Sigmoid colon (tissue), 7 donors: ENCODE results near the gene IL32. TPM values are rescaled to one million over a fixed set of nuclear protein-coding genes. Genes with fewer than 3 reads are reported as not detected.
"Not testable (repeated sequence)": the region's sequence is repeated elsewhere in the genome, so short reads cannot be mapped to it uniquely, and the experiment has no call there.

Experiments
- DNase-seq: peaks from one replicate; pipeline ENCODE4 v3.0.0-alpha.2; 2019
- H3K27ac ChIP-seq, 4 donors: fragments of 200-600 bp; sonication (generic); one replicate each; pipeline ENCODE4 v1.5.1; 2016 to 2019; ENCODE audit warnings: mild to moderate bottlenecking in 1 of 4
- H3K27me3 ChIP-seq, 3 donors: fragments of 200-600 bp; sonication (generic); one replicate each; pipeline ENCODE4 v1.5.1; 2019; ENCODE audit warnings: mild to moderate bottlenecking in 1 of 3
- H3K36me3 ChIP-seq, 4 donors: fragments of 200-600 bp; sonication (generic); one replicate each; pipeline ENCODE4 v1.5.1; 2016 to 2019
- H3K4me1 ChIP-seq, 4 donors: fragments of 200-600 bp; sonication (generic); one replicate each; pipeline ENCODE4 v1.5.1; 2017 to 2019
- H3K4me3 ChIP-seq, 4 donors: fragments of 200-600 bp; sonication (generic); one replicate each; pipeline ENCODE4 v1.5.1; 2017 to 2019; ENCODE audit warnings: mild to moderate bottlenecking in 2 of 4, moderate library complexity in 1 of 4
- H3K9me3 ChIP-seq, 4 donors: fragments of 200-600 bp in 3 of 4; sonication (generic) in 3 of 4; one replicate each; pipeline versions ENCODE4 v1.5.1 to v1.6.1; 2013 to 2019
- EP300 ChIP-seq, 4 donors: sonication (generic); formaldehyde crosslinking; IDR thresholded peaks; one replicate each; pipeline ENCODE4 v1.6.1; 2017; ENCODE audit warnings: antibody characterized with exemption in 4 of 4
- POLR2A ChIP-seq, 2 donors: fragments of 450-650 bp; IDR thresholded peaks; one replicate each; pipeline ENCODE4 v1.6.1; 2016; ENCODE audit warnings: antibody characterized with exemption in 2 of 2, mild to moderate bottlenecking in 2 of 2, moderate library complexity in 2 of 2
- POLR2AphosphoS5 ChIP-seq, 4 donors: sonication (generic); formaldehyde crosslinking; IDR thresholded peaks; one replicate each; pipeline ENCODE4 v1.6.1; 2017; ENCODE audit warnings: antibody characterized with exemption in 4 of 4
- WGBS, 2 donors: extraction: QIAGEN DNeasy Blood & Tissue Kit; methylation state at CpG; one replicate each; pipeline ENCODE4 v1.1.7; 2013; 5-methylcytosine and 5-hydroxymethylcytosine counted together
- intact Hi-C: fragments of 100-400 bp; cut with DNase I; formaldehyde crosslinking; loops from one replicate; pipeline ENCODE4 v1.15.1; 2023
- polyA plus RNA-seq, 3 donors: library from polyadenylated mRNA; stranded (reverse); fragments of 200-250 nt; gene quantifications; one replicate each; pipeline ENCODE4 v1.2.3, GENCODE V29; 2013
- total RNA-seq, 4 donors: library from RNA; depleted of rRNA; stranded (reverse); fragments of >200 nt; gene quantifications; one replicate each; pipeline ENCODE4 v1.1.0, GENCODE V29; 2016
- TF ChIP-seq, protein P1 (sequence below), 4 experiments: fragments of 450-650 bp in 3 of 4; fragments of 200-600 bp in 1 of 4; IDR thresholded peaks; one replicate each; pipeline ENCODE4 v1.5.1; 2016 to 2019; ENCODE audit warnings: antibody characterized with exemption in 4 of 4, mild to moderate bottlenecking in 3 of 4, moderate library complexity in 2 of 4
- donor health status: healthy with polysubstance abuse.
- donor health status: Bipolar disorder and iron deficiency.
- donor health status: healthy.

Gene IL32
- total and polyA plus RNA-seq, 7 donors, result 8.6 to 2,189 (median 27.1) TPM

- peaks cover 12 to 55% (median 40%) of the 10 kb centered on the region in 3 donors for H3K27me3 ChIP-seq
Measured at GRCh38 chr16:3051009-3051408, 14.4 kb upstream of the IL32 start.

GRCh38 chr16:3051494-3051893 is 13.9 kb upstream of the IL32 start:
- DNase-seq, result no peak
- H3K27ac ChIP-seq, result no peak overlapping the region
- WGBS, 2 donors, result 70 to 85% methylated on average over 9 of the region's 9 CpGs
- no peak overlapping the region for H3K4me3 ChIP-seq
- H3K27me3 ChIP-seq, result peaks cover 7 to 50% (median 35%) of the 10 kb centered on the region in 3 donors
- H3K9me3 ChIP-seq, result no peaks in the 10 kb centered on the region
- no peaks in the 10 kb centered on the region for H3K36me3 ChIP-seq
- peaks cover 0 to 6% (median 5%) of the 10 kb centered on the region in 4 donors for H3K4me1 ChIP-seq
- intact Hi-C loops, result no loop called here
- TF ChIP-seq POLR2AphosphoS5 (IDR thresholded peaks at IDR 0.05) (no peak), POLR2A (IDR thresholded peaks at IDR 0.05) (no peak), EP300 (IDR thresholded peaks at IDR 0.05) (no peak)
- TF ChIP-seq, protein P1, sequence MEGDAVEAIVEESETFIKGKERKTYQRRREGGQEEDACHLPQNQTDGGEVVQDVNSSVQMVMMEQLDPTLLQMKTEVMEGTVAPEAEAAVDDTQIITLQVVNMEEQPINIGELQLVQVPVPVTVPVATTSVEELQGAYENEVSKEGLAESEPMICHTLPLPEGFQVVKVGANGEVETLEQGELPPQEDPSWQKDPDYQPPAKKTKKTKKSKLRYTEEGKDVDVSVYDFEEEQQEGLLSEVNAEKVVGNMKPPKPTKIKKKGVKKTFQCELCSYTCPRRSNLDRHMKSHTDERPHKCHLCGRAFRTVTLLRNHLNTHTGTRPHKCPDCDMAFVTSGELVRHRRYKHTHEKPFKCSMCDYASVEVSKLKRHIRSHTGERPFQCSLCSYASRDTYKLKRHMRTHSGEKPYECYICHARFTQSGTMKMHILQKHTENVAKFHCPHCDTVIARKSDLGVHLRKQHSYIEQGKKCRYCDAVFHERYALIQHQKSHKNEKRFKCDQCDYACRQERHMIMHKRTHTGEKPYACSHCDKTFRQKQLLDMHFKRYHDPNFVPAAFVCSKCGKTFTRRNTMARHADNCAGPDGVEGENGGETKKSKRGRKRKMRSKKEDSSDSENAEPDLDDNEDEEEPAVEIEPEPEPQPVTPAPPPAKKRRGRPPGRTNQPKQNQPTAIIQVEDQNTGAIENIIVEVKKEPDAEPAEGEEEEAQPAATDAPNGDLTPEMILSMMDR (IDR thresholded peaks at IDR 0.05), result no peak

More at GRCh38 chr16:3051009-3051408, 14.4 kb upstream of the IL32 start:
- intact Hi-C loops, result no loop called here
- Histone ChIP-seq H3K36me3 (no peaks in the 10 kb centered on the region), H3K27ac (no peak overlapping the region), H3K9me3 (no peaks in the 10 kb centered on the region), H3K4me3 (no peak overlapping the region), H3K4me1 (peaks cover 0 to 11% (median 10%) of the 10 kb centered on the region in 4 donors)
- 32 to 45% methylated on average over 4 of the region's 4 CpGs for WGBS, 2 donors
- DNase-seq, result no peak
- TF ChIP-seq, protein P1 (IDR thresholded peaks at IDR 0.05), result no peak

GRCh38 chr16:3052571-3053329 is 12.7 kb upstream of the IL32 start:
- H3K4me1 ChIP-seq, intact Hi-C loops, H3K27ac ChIP-seq, H3K36me3 ChIP-seq, DNase-seq, H3K4me3 ChIP-seq, H3K9me3 ChIP-seq: not testable (repeated sequence)
- WGBS, 2 donors, result 74% methylated on average over 11 of the region's 12 CpGs
- peaks cover 0 to 38% (median 22%) of the 10 kb centered on the region in 3 donors for H3K27me3 ChIP-seq

DNA sequence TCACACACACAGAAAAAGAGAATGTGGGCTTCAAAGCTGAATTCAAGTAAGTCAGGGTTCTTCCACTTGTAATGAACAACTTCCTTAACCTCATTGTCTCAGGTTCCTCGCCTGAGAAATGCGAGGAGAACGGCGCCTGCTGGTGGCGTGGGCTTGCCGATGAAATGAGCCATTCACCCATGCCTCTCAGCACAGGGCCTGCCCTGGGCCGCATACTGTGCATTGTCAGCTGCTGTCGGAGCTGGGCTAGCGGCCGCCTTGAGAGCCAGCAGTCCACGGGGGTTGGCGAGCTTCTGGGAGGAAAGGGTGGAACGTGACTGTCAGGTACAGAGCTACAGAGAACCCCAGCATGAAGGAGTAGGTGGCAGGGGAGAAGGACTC is 12.1 kb upstream of the IL32 start:
- DNase-seq, intact Hi-C loops, H3K4me1 ChIP-seq, H3K27ac ChIP-seq, H3K9me3 ChIP-seq, H3K36me3 ChIP-seq, H3K4me3 ChIP-seq: not testable (repeated sequence)
- peaks cover 0 to 36% (median 17%) of the 10 kb centered on the region in 3 donors for H3K27me3 ChIP-seq
- WGBS, 2 donors, result 87 to 93% methylated on average over 13 of the region's 13 CpGs

DNA sequence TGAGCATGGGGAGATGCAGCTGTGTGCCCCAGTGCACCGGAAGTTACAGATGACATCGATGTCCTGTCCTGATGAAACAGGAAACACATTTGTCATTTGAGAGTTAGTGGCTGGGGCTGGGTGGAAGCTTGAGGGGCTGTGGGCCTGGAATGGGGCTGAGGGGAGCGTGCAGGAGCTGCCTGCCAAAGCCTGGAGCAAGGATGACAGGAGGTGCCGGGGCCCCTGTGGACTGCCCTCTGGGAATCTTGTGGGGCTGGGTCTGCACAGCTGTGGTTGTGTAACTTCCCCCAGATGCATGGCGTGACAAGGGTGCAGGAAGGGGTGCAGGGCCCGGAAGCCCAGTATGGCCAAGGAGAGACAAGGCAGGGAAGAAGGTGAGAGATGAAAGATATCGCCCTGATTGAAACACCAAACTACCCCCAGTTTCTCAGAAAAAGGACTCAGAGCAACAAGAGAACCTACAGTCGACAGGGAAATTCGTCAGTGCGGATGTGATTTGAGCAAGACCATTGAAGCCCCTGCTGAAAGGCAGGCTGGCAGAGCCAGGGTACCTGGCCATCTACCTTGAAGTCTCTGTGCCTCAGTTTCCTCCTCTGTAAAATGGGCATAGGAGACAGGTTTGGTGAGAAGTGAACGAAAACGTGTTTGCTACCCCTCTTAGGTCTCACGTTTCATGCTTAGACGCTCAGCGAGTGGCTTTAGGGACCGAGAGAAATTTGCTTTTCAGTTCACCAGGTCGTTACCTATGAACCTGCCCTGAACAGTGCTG is 10.3 kb upstream of the IL32 start:
- Histone ChIP-seq H3K36me3 (no peaks in the 10 kb centered on the region), H3K4me3 (no peak overlapping the region), H3K27ac (no peak overlapping the region), H3K9me3 (no peaks in the 10 kb centered on the region), H3K27me3 (peaks cover 0 to 26% (median 2%) of the 10 kb centered on the region in 3 donors), H3K4me1 (peaks cover 0 to 22% (median 19%) of the 10 kb centered on the region in 4 donors)
- TF ChIP-seq POLR2AphosphoS5 (IDR thresholded peaks at IDR 0.05), result no peak
- no peak for TF ChIP-seq POLR2A (IDR thresholded peaks at IDR 0.05)
- TF ChIP-seq, protein P1 (IDR thresholded peaks at IDR 0.05), result no peak
- TF ChIP-seq EP300 (IDR thresholded peaks at IDR 0.05), result no peak
- intact Hi-C loops, result no loop called here
- WGBS, 2 donors, result 71 to 82% methylated on average over 17 of the region's 17 CpGs
- no peak for DNase-seq

DNA sequence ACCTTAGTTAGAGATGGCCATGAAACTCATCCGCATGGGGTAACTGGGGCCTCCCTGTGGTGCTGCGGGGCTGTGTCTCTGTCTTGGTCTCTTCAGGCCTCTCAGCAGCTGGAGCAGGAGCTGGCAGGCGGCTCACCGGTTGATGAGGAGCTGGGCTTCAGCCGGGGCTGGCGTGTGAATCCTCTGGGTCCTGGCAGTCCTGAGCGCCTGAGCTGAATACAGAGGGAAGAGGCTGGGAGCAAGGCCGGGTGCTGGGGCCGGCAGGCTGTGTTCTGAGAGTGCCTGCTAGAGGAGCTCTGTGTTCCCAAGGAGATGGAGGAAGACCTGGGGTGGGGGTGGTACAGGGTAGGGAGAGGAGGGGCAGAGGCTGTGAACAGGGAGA is 9.7 kb upstream of the IL32 start:
- WGBS, 2 donors, result 82 to 83% methylated on average over 9 of the region's 9 CpGs
- Histone ChIP-seq H3K27me3 (peaks cover 0 to 21% (median 0%) of the 10 kb centered on the region in 3 donors), H3K4me1 (peaks cover 0 to 22% (median 19%) of the 10 kb centered on the region in 4 donors)
- H3K36me3 ChIP-seq, intact Hi-C loops, H3K4me3 ChIP-seq, H3K9me3 ChIP-seq, DNase-seq, H3K27ac ChIP-seq: not testable (repeated sequence)
